EL (cell line): ENCODE results near the gene AAR2.

Experiments
- DNase-seq: peaks from one replicate; pipeline ENCODE4 v3.0.0-alpha.2; 2016

Gene AAR2, protein sequence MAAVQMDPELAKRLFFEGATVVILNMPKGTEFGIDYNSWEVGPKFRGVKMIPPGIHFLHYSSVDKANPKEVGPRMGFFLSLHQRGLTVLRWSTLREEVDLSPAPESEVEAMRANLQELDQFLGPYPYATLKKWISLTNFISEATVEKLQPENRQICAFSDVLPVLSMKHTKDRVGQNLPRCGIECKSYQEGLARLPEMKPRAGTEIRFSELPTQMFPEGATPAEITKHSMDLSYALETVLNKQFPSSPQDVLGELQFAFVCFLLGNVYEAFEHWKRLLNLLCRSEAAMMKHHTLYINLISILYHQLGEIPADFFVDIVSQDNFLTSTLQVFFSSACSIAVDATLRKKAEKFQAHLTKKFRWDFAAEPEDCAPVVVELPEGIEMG

DNA sequence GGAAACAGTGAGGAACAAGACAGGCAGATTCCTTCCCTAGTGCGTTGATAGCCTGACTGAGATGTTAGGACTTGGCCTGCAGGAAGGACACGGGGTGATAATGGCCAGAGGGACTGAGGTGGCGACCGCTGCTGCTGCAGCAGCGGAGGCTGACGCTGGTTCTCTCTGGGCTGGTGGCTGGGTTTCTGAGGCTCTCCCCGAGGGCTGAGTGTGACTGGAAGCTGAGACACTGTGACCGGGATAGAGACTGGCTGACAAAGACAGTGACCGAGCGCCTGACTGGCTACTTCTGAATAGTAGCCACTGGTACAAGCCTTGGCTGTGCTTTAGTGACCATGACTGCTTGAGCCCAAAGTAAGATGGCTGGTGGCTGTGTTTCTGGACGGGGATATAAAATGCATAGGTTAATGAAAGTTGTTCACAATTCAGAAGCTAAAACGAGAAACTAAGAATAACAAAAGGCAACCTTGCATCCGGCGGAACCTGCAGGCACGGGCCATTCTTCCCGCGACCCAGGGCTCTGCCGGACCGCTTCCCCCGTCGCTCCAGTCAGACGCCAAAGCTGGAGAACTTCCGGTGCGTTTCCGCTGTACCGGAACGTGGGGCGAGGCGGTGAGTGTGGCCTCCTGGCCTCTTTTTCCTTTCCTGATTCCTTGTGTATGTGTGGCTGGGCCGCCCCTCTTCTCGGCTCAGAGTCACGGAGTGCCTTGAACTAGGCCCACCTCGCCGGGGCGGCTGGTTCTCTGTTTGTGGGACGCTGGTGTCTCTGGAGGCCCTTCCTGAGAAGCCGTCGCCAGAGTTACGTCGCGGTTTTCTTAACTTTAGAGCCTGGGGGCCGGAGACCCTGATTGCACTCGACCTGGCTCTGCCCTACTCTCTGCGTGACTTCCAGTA is at the start of gene AAR2:
Gene AAR2, plus strand, starts transcription at position 587 of the 894 bp plus-strand sequence. CDS start 3,391 bp downstream, outside the sequence.
- DNase-seq: peak; percentile 76

DNA sequence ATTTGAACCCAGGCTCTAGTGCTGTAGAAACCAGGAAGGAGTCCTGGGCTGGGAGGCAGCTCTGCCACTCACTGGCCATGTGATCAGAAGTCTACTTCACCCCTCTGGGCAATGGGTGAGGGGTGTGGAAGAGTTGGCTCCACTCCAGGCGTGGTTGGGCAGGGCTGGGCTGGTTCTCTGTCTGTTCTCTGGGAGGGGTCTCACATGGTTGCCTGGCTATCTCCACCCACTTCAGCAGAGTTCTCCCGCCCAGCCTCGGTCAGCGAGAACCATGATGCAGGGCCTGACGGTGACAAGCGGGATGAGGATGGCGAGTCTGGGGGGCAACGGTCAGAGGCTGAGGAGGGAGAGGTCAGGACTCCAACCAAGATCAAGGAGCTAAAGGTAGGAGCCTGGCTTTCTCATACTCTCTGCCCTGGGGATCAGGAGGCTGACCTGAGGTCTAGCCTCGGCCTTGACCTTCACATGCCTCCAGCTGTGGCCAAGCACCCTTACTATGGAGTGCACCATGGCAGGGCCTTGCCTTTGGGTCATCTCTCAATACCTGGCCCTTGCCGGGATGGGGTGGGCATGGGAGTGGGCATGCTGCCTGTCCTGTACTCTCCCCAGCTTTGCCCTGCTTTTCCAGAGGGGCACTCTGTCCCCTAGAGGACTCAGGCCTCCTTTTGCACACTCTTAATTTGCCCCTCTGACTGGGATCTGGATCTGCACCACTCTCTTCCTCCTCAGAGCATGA is 42.1 kb upstream of the AAR2 start:
- no peak for DNase-seq

DNA sequence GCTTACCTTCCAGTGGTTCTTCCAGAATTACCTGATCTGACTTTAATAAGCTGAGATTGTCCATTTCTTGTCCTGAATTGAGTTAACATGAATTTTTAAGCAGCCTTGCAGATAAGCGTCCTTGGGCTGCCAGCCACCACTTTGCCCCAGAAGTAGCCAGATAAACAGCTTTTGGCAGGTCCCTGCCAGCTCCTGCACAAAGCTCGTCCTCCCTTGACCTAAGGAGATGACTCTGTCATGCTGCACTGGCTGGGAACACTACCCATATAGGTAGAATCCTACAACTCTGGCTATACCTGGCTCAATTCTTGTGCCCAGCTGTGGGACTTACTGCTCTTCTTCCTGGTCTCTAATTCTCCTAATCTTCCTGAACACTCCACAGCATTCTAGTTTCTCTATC is 39.6 kb upstream of the AAR2 start:
- no peak for DNase-seq

DNA sequence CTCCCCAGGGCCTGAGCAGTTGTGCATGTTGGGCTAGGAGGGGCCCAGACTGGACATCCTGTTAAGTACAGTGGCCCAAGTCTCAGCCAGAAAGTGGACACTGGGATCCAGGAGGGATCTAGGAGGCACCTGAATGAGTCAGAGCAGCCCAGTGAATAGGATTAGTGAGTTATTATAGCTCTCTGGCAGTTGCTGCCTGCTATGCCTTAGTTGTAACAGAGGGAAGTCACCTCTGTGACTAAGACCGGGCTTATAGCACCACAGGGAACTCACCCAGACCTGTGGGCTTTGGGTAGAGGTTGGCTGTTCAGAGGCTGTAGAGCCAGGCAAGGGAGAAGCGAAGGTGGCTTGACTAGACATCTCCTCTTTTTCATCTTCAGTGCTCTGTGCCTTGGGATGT is 39.0 kb upstream of the AAR2 start:
- DNase-seq: no peak

DNA sequence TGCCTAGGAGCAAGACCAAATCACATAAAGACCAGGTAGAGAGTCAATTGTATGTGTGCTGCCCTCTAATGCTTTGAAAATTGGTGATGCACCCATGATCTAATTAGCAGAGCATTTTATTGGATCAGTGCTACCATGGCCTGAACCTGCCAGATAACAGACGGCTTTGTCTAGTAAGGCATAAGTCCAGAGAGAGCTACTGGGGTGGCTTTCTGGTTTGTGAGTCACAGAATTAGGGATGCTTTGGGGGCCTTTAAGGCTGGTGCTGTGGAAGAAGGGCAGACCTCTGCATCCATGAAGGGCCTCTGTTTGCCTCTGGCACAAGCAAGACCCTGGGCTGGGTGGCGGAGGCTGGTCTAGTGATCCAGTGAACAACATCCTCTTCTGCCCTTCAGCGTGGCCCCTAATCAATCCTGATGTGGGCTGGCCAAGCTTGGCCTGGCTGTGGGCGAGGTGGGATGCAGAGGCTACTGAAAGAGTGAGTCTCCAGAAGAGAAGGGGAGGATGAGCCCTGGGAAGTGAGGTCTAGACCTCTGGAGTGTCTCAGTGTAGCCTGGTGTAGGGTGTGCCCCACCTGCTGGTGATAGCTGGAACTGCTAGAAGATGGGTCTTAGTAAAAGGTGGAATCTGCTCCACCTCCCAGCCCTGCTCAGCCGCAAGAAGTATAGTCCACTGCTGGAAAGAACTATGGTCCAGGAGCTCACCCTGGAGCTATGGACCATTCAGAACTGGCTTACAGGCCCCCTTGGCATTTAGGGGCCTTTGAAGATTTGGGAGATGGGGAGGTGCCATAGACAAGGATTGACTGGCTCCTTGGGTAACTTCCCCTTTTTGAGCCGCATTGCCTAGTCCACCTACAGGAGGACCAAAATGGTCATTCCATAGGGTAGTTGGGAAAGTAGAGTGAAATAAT is 36.7 kb upstream of the AAR2 start:
- peak; percentile 75 for DNase-seq

DNA sequence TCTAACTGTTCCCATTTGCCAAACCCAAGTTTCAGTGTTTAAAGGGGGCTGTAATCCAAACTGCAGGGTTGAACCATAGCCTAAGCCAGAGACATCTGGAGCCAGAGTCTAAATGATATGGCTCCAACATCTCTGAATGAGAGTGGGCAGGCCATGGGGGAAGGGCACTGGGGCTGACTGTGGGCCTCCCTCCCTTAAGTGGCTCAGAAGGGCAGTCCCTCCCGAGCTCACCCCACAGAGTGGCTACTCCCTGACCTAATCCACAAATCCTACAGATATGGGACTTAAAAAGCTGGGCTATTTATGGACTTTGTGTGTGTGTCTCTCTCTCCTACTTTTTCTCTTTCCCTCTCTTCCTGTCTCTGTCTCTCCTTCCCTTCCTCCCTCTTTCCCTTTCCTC is 35.8 kb upstream of the AAR2 start:
- DNase-seq: no peak

DNA sequence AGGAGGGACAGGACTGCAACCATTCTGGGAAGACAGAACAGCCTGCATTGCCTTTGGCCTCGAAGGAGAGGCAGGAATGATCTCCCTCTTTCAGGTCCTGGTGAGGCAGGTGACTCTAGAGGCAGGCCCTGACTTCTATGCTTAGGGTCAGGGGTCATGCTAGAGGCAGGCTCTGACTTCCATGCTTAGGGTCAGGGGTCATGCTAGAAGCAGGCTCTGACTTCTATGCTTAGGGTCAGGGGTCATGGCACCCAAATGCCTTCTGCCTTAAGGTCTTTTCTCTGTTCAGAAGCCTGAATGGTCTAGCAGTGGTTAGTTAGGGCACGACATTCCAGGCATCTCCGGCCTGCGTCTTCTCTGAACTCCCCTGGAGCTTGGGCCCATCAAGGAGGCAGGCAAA is 35.1 kb upstream of the AAR2 start:
- no peak for DNase-seq

DNA sequence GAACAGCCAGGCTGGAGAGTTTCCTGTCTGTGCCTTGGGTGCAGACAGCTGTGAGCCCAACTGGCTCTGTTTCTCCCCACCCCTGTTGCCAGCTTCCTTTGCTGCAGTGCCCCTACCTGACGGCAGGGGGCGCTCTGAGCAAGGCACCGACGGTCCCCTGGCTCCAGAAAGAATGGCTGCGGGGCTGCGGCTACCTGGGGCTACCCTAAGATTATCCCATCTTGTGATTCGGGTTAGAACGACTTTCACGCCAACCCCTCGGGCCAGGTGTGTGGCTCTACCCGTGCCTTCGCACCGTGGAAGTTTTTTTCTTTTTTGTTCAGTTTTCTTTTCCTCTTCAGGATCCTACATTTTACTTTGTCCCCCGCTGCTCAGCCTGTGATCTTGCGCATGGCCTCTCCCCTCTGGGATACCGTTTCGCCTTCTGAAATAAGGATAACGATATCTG is 33.4 kb upstream of the AAR2 start:
- peak; percentile 52 for DNase-seq

DNA sequence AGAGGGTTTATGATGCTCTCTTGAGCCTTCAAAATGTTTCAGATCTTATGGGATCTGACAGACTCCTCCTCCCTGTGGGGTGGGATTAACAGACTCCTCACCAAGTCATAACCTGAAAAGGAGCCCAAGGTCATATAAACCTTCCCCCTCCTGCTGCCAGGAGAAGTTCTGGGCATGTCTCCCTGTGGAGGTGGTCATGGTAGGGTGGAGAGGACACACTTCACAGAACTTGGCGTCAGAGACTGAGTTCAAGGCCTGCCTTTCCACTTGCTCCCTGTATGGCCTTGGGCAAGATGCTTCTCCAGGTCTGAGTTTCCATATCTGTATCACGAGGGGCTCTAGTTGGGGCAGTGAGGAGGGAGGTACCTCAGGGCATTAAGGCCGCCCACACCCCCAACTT is 32.4 kb upstream of the AAR2 start:
- no peak for DNase-seq

DNA sequence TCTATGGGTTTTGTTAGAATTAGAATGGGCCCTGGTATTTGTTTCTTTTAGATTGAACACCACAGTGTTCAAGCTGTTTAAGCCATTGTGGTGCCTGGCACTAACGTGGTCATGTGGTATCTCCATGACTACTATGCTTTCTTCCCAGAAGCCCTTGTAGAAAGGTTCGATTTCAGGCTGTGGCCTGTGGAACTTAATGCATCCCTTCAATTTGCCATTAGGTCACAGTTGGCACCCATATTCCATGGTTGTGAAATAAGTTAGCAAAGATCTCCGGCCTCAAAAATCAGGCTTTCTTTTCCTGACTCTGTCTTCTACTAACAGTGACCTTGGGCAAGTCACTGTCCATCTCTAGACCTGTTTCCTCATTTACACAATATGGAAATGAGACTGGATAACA is 31.3 kb upstream of the AAR2 start:
- DNase-seq: no peak

DNA sequence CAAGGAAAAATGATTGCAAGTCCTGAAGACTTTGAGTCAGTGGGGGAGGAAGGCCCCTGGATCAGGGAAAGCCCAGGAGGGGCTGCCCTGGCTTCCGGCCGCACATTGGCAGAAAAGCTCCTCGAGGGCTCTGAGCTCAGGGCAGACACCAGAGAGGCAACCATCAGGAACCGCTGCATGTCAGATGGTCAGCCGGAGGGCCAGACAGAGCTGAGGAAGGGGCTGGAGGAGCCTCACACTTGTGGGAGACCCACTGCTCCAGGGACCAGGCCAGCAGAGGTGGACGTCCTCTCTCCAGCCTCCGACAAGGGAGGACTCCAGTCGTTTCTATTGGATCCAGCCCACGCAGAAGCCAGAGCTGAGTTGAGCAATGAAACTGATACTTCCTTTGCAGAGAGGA is 30.2 kb upstream of the AAR2 start:
- no peak for DNase-seq

DNA sequence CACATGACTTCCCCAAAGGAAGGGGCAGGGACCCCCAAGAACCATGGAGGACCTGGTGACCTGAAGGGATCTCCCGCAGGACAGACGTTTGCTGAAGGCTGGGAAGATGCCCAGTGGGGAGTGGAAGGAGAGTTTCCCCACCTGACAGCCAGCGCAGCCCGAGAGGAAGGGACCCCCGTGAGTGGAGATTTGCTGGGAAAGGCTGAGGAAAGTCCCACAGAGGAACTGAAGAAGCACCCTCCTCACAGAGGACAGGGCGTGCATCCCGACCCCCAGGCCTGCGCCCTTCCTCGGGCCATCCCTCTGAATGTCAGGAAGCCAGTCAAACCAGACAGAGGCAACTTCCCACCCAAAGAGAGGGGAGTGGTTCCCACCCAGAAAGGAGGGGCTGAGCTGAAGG is 29.6 kb upstream of the AAR2 start:
- DNase-seq: no peak

DNA sequence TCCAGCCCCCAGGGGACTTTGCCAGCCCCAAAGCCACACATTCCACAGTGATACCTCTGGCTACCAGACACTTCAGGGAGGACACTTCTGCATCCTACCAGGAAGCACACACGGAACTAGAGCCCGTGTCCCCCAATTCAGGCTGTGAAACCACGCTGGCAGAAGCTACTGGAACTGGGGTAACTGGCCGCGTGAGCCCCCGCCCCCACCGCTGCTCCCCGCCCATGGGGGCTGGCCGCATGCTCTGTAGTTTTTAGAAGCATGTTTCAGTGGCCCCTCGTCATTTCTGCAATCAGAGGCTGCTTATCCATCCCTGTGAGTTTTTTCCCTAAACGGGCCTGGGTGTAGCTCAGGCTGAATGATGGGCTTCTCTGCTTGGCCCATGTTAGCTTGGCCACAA is 28.7 kb upstream of the AAR2 start:
- DNase-seq: no peak

DNA sequence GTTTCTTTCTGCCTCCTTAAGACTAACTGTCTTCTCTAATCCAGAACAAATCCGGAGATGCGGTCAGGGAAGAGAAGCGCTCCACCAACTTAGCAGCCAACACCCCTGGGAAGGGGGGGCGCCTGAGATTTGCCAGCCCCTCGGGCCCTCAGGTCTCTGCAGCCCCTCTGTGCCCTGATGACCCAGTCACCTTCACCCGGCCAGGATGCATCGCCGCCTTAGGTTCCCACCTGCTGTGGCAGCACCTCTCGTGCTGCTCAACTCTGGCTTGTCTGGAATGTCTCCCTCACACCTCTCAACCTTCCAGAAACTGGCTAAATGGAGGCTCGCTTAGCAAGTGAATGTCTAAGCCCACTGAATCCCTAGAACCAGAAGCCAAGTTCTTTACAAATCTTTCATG is 28.0 kb upstream of the AAR2 start:
- DNase-seq: no peak

DNA sequence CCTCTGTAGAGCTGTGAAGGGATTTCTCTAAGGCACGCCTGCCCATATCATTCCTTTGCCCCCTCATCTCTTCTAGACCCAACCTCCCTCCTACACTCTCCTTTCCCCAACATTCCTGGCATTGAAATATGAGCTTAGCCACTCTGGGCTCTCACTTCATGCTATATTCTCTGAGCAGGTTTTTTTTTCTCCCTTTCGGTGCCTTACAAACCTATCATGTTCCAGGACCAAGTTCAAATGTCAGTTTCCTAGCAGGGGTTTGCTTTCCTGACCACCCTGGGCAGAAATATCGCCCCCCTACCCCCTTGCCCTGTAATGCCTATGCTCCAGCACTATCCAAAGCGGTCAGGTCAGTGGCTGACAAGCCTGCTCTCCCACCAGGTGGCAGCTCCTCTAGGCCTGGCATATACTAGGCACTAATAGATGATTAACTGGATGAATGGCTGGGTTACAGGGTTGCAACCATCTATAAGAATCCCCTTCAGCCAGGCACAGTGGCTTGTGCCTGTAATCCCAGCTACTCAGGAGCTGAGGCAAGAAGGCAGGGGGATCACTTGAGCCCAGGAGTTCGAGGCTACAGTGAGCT is 25.7 kb upstream of the AAR2 start:
- no peak for DNase-seq

DNA sequence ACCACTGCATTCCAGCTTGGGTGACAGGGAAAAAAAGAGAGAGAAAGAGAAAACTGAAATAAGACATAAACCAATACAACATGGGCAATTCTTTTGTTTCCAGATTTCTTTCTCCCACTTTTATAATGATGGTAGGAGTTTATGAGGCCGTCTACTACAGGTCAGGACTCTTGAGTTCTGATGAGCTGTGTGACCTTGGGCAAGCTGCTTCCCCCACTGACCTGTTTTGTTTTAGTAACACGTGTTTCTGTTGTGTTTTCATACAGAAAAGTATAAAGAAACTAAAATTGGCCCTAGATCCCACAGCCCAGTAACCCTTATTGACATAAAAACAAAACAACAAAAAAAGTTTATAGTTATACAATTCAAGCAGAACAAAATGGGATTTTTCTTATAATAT is 22.9 kb upstream of the AAR2 start:
- DNase-seq: no peak

DNA sequence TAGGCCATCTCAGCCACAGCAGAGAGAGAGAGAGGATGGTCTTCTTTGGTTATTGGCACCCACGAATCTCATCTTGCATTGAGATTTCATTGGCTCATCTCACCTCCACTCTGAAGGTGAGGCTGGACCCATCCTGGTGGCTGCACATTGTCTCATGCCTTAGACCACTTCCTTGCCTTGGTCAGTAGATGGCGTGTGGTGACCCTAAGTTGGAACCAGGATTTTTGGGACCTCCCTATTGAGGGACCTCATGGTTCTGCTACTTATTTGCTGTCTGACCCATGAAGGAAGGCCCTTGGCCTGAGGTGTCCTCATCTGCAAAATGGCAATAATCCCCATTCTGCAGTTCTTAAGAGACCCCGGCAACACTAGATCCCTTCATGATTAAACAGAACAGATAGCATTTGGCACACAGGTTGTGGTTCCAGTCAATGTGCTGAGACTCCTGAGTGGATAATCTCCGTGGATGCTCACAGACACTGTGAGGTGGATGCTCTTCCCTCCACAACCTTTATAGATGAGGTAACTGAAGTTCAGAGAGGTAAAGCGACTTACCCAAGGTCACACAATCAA is 21.5 kb upstream of the AAR2 start:
- DNase-seq: peak; percentile 44

DNA sequence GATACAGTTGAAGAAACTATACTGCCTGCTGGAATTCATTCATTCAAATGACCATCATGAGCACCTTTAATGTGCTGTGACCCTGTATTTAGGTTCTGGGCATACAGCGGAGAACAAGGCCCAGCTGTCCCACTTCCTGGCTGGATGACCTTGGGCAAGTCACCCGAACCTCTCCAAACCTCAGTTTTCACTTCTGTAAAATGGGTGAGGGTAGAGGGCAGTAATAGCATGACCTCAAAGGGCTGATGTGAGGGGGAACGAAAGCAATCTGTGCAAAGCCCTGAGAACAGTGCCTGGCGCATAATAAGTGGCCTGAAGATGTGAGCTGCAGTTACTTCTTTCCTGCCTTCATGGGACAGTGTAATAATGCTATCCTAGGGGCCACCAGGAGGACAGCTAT is 20.5 kb upstream of the AAR2 start:
- DNase-seq: no peak

DNA sequence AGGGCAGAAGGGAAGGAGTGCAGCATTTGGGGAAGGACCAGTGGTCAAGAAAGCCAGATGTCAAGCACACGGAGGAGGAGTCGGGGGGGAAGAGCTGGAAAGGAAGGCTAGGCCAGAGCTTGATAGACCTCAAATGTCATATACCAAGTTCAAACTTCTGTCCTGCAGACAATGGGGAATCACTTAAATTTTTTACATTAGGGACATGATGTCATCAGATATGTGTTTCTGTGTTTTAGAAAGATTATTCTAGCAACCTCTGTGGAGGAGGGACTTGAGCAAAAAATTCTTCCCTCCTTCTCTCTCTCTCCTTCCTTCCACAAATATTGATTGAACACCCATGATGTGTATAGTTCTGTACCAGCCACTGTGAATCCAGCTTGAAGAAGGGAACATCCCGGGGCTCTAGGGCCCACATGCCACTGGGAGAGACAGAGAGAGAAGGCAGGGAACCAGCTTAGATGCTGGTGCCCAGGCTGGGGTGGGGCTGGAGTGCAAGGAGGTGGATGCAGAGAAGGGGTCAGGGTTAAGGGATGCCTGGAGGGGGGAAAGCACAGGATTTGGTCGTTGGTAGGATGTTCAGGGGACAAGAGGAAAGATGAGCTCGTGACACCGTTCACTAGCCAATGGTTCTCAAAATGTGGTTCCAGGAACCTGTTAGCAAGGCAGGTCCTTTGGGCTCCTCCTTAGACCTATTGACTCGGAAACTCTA is 19.8 kb upstream of the AAR2 start:
- DNase-seq: no peak

DNA sequence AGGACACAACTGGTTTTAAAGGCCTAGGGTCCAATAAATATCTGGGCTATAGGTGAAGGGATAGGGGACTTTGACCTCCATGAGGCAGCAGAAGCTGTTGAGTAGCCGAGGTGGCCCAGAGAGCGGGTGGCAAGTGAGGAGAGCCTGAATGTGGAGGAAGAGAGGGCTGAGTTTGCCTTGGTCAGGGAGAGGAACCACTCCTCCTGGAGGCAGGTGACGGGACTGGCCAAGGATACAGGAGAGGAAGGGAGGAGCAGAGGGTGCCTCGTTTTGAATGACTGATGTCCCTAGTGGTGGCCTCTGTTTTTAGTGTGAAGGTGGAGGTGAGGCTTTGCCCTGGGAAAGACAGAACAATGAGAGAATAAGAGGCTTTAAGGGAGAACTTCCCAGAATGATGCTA is 19.1 kb upstream of the AAR2 start:
- DNase-seq: no peak
